Non-pigmented ciliary epithelial cell (primary cell): ENCODE results near the gene CPB1.
"Not testable (repeated sequence)": the region's sequence is repeated elsewhere in the genome, so short reads cannot be mapped to it uniquely, and the experiment has no call there.

Source experiments
- DNase-seq: peaks from one replicate; pipeline ENCODE4 v3.0.0-alpha.2; 2010; ENCODE audit warnings: low read depth

The CPB1 gene

DNA sequence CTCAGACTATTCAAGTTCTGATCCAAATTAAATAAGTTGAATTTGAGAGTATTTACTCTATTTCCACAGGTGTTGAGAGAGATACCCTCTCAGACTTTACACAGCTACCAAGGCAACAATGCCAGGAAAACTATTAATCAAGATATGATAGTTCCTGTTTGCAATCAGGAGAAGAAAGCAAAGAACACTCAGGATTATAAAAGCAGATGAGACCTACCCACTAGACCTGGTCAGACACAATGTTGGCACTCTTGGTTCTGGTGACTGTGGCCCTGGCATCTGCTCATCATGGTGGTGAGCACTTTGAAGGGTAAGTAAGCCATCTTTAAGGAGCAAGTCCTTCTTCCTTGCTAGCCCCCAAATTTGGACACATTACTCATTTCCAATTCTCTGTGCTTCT lies at the start of gene CPB1:
Gene CPB1 (plus strand): TSS at position 227 of the 400 bp plus-strand sequence. CDS start 13 bp downstream, at position 240.
- DNase-seq = no peak

- DNase-seq = no peak
Observed at GRCh38 chr3:148778926-148779325, 48.7 kb upstream of the CPB1 start.

- DNase-seq = not testable (repeated sequence)
Observed at GRCh38 chr3:148785026-148785425, 42.6 kb upstream of the CPB1 start.

DNA sequence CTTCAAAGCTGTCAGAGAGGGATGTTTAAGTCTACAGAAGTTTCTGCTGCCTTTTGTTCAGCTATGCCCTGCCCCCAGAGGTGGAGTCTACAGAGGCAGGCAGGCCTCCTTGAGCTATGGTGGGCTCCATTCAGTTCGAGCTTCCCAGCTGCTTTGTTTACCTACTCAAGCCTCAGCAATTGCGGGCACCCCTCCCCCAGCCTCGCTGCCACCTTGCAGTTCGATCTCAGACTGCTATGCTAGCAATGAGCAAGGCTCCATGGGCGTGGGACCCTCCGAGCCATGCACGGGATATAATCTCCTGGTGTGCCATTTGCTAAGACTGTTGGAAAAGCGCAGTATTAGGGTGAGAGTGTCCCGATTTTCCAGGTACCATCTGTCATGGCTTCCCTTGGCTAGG lies 41.5 kb upstream of the CPB1 start:
- not testable (repeated sequence) for DNase-seq

DNA sequence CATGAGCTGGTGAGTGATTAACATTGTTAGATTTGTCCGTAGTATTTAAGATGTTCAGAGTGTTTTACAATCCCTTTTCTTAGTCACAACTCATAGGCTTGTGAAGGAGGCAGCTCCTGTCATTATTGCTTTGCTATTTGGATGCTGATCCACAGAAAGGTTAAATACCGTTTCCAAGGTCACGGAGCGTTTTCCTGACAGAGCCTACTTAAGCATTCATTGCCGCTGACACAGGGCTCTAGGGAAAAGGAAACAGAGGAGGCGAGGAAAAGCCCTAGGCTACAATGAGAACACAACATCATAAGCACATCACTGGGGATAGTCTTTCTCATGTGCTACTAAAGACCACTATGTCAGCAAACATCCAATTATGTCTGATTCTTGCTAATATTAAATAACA lies 38.5 kb upstream of the CPB1 start:
- DNase-seq = no peak

DNA sequence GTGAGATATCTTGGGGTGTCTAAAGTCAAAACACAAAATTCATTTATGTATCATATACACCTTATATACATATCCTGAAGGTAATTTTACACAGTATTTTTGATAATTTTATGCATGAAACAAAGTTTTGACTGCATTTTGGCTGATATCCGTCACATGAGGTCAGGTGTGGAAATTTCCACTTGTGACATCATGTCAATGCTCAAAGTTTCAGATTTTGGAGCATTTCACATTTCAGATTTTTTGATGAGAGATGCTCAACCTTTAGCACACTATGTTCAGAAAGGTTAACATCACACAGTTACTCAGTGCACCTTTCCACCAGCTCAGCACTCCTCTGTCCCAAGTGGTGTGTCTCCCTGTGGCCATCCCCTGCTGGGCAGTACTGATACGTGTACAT lies 37.7 kb upstream of the CPB1 start:
- DNase-seq = no peak

- DNase-seq = no peak
Observed at GRCh38 chr3:148790370-148790769, 37.2 kb upstream of the CPB1 start.

- DNase-seq = no peak
Observed at GRCh38 chr3:148790851-148791735, 36.5 kb upstream of the CPB1 start.

GRCh38 chr3:148791920-148792319 lies 35.7 kb upstream of the CPB1 start:
- no peak for DNase-seq

DNA sequence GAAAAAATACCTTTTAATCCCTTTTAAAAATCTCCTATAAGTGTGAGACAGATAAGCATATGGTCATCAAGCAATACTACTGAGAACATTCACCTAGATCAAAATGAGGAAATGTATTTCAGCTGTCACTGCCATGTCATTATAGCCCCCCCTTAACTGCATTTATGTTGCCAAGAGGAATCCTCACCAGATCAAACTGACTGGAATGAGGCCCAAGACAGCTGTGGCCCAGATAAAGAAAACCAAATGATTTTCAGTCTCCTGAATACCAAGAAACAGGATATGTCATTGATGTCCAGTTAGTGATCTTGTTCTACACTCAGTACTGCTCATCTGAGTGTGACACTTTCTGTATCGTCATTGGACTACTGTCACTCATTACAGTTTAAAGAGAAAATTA lies 35.1 kb upstream of the CPB1 start:
- DNase-seq = no peak

DNA sequence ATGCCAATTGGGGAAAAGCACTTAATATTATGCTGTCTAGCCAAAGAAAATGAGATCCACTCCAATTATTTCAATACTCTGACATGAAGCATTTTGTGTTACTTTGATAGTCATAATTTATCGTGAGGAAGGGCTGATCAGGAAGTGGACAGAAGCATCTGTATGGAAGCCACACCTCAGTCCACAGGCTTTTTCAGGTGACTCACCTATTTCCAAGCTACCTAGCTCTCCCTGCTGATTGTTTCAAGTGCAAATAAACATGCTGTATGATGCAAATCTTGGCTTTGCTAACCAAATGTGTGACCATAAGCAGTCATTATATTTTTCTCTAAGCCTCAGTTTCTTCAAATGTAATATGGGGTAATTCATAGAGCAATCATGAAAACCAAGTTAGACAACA lies 30.8 kb upstream of the CPB1 start:
- no peak for DNase-seq

GRCh38 chr3:148797795-148798194 lies 29.8 kb upstream of the CPB1 start:
- no peak for DNase-seq

- DNase-seq = no peak
Observed at GRCh38 chr3:148800414-148800813, 27.2 kb upstream of the CPB1 start.

GRCh38 chr3:148809835-148810234 lies 17.8 kb upstream of the CPB1 start:
- no peak for DNase-seq

DNA sequence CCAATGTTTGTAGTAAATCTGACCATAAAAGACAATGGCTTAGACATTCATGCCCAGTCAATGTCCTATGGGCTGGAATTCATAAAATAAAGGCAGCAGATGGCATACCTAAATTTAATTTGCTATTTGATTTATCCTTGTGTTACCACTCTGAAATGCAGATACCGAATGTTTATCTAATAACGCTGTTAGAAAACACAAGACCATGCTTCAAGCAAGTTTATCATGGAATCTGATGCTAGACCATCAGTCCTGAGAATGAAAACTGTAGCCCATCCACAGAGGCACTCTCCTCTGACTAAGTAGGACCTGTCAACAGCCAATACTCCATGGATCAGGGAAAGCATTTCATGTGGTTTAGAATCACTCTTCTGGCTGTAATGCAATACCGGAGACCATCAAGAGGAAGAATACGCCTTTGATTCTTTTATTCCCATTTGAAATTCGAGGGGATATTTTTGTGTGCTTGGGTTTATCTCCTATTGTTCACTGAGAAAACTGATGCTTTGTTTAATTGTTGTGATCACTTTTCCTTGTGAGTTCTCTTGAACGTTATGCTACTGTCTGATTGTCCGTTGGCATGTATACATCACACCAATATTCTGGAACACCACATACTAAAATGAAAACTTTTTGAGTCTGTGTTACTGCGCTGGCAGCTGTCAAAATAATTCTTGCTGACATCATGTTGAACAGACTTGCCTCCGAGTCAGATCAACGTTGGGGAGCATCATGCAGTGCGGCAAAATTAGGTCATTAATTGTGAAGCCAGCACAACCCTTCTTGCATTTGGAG lies 12.1 kb upstream of the CPB1 start:
- DNase-seq = no peak

GRCh38 chr3:148816427-148816826 lies 11.2 kb upstream of the CPB1 start:
- no peak for DNase-seq

GRCh38 chr3:148816981-148817525 lies 10.6 kb upstream of the CPB1 start:
- DNase-seq = no peak

DNA sequence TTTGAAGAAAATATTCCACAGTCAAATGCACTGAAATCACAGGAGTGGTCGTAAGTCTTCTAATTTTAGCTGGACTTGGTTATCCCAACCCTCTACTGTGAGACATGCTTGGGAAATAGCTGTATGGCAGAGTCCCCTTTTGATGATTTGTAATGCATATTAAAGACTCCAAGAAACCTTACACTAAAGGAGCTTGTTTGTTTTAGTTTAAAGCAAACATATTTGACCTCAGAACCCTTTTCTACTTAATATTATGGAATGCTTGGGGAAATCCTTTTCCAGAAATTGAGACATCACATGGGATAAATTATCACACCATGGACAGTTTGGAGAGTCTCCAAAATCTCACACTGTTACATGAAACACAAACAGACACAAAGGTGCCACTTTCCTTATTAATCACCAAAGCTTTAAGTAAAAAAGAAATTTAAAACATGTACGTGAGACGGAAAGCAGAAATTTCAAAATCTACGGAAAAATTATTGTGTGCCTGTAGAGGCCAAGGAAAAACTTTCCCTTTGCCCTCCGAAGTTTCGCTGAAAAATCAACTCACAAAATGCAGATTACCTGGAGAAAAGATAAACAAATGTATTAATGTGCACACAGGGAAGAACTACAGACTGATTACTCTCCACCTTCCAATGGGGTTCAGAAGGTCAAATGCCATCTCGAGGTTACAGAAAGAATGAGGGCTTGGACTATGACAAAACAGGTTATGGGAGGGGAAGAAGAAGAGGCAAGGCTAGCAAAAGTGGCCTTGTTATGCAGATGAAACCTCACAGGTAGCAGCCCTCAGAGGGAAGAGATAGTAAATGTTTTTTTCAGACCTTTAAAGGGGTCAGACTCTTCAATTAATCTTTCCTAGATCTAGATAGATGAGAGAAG lies 7.0 kb upstream of the CPB1 start:
- no peak for DNase-seq

- DNase-seq = no peak
Observed at GRCh38 chr3:148823026-148823425, 4.6 kb upstream of the CPB1 start.

DNA sequence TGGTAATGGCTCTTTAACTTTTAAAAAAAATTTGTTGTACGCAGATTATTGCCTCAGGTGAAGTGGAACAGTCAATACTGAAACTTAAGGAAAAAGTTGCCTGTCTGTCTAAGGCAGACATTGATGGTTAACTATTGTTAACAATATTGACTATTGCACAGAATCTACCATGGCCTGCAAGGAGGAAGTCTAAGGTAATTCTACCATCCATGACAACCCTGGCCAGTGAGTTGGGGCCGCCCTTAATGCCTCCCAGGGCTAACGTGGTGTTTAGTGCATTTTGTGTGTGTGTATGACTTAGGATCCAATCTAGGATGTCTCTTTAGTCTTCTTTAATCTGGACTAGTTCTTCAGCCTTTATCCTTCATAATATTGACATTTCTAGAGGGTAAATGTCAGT lies 2.1 kb upstream of the CPB1 start:
- no peak for DNase-seq

DNA sequence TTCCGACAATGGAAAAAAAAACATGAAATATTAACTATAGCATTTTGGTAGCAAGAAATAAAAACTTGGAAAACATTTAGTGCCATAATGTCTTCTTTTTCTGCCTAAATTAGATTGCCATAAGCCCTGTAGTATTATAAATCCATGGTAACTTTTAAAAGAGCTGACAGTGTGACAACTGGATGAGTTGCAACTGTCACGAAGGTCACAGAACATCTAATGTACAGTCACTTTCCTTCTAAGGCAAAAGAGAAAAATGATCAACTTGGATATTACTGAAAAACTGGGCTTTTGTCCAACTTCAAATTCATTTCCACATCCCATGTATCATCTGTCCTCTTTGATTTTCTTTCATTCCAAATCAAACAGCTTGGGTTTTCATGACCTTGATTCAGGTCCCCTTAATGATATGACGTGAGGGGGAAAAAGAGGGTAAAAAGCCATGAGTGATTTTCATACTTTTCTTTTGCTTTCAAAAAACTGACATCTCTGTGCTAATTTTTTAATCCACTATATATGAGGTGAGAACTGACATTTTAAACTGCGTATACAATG lies 602 bp downstream of the CPB1 start:
- no peak for DNase-seq

DNA sequence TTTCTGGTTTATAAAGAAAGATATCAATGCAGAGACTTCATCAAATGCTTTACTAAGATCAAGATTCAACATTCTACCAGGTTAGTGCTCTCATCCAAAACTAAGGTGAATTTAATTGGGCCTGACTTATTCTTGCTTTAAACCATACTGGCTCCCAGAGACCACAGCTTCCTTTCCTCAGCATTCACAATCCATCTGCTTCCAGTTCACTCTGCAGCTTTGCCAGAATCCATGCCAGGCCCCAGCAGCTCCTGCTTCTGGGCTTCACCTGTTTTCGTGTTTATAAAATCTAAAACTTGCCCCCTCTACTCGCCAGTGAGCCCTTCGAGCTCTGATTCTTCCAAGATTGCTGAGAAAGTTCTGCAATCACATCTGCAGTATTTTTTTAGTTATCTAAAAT lies 2.3 kb downstream of the CPB1 start:
- DNase-seq = no peak
